HepG2 (cell line): ENCODE results near the gene SNCA. TPM values are rescaled to one million over a fixed set of nuclear protein-coding genes. Genes with fewer than 3 reads are reported as not detected.

Source experiments
- ATAC-seq: fragments of 200-7000 bp; cut with Tn5 transposase; 3 replicates; pipeline ENCODE4 v1.9.1; 2020; ENCODE audit warnings: mild to moderate bottlenecking, moderate library complexity
- BruUV-seq: library from RNA; stranded (reverse); fragments of 400-500 nt; replicated peaks from 2 replicates; lab custom pipeline; 2021; lab: Mats Ljungman, UMichigan
- CTCF ChIA-PET: fragments of 300-600 bp; formaldehyde crosslinking; extraction: SDS; loops from one replicate; lab custom pipeline; 2021; ENCODE audit warnings: low total read pairs, inconsistent platforms, low intra/inter-chr PET ratio; lab: Yijun Ruan, JAX
- POLR2A ChIA-PET: fragments of 350-600 bp; sonication (Branson Sonifier 250); formaldehyde crosslinking; loops from one replicate; lab custom pipeline; 2020; ENCODE audit warnings: antibody characterized with exemption, inconsistent platforms; lab: Yijun Ruan, JAX
- DNase-seq: peaks from one replicate; pipeline ENCODE4 v3.0.0-alpha.2; 2015; ENCODE audit warnings: low spot score
- FAIRE-seq: peaks from 3 replicates; lab custom pipeline; 2011; peaks lifted over from hg19 to GRCh38; lab: Jason Lieb, UNC
- H2AFZ ChIP-seq: one replicate; pipeline ENCODE4 v1.6.1; 2011; ENCODE audit warnings: low read length, inconsistent platforms
- H3K27ac ChIP-seq: fragments of 300-600 bp; 3 replicates; pipeline ENCODE4 v1.8.0; 2011; ENCODE audit warnings: mixed run types, mild to moderate bottlenecking, mixed read lengths, low read length, inconsistent platforms; ENCODE audit not compliant: insufficient read depth; ENCODE audit errors: extremely low read length
- H3K27me3 ChIP-seq, 2 experiments: fragments of 200-600 bp in 1 of 2; 2 replicates in 1 of 2; 3 replicates in 1 of 2; pipeline versions ENCODE4 v1.6.0 to v1.8.0; 2011; ENCODE audit warnings: low read length in 2 of 2, mild to moderate bottlenecking in 2 of 2, moderate library complexity in 2 of 2, inconsistent platforms in 1 of 2; ENCODE audit not compliant: insufficient read depth in 2 of 2, control insufficient read depth in 1 of 2
- H3K36me3 ChIP-seq, 2 experiments: fragments of 200-600 bp in 1 of 2; replicated peaks in 1 of 2; 2 replicates in 1 of 2; 3 replicates in 1 of 2; pipeline versions ENCODE4 v1.5.1 to v1.8.0; 2011; ENCODE audit warnings: low read length in 2 of 2, inconsistent platforms in 1 of 2; ENCODE audit not compliant: insufficient read depth in 2 of 2, control insufficient read depth in 1 of 2
- H3K4me1 ChIP-seq: 2 replicates; pipeline ENCODE4 v1.5.1; 2012; ENCODE audit warnings: low read length, inconsistent platforms; ENCODE audit not compliant: insufficient read depth
- H3K4me2 ChIP-seq: 2 replicates; pipeline ENCODE4 v1.6.0; 2011; ENCODE audit warnings: low read depth, low read length, inconsistent platforms
- H3K4me3 ChIP-seq, 3 experiments: fragments of 200-600 bp in 1 of 3; sonication (generic), shearing (Covaris generic) in 1 of 3; replicated peaks in 1 of 3; 2 replicates each; pipeline ENCODE4 v1.5.1; 2011 to 2016; ENCODE audit warnings: low read length in 3 of 3, inconsistent platforms in 2 of 3, low read depth in 2 of 3, mild to moderate bottlenecking in 2 of 3, control low read depth in 1 of 3, mixed read lengths in 1 of 3; ENCODE audit not compliant: insufficient read depth in 1 of 3
- H3K79me2 ChIP-seq: one replicate; pipeline ENCODE4 v1.6.1; 2011; ENCODE audit warnings: low read length, inconsistent platforms; ENCODE audit not compliant: insufficient read depth
- H3K9ac ChIP-seq: 2 replicates; pipeline ENCODE4 v1.6.0; 2011; ENCODE audit warnings: mild to moderate bottlenecking, low read depth, low read length, inconsistent platforms; ENCODE audit not compliant: insufficient read depth
- H3K9me3 ChIP-seq: 2 replicates; pipeline ENCODE4 v1.5.1; 2012; ENCODE audit warnings: mild to moderate bottlenecking, low read length
- H4K20me1 ChIP-seq: 2 replicates; pipeline ENCODE4 v1.6.0; 2011; ENCODE audit warnings: inconsistent platforms, mild to moderate bottlenecking, low read length, moderate library complexity; ENCODE audit not compliant: insufficient read depth
- CSRNP2 ChIP-seq: sonication (generic); formaldehyde crosslinking; conservative IDR thresholded peaks from 2 replicates; pipeline ENCODE4 v1.8.0; 2022; ENCODE audit warnings: low read depth, missing genetic modification reagents
- ELK4 ChIP-seq: sonication (generic); formaldehyde crosslinking; IDR thresholded peaks from 2 replicates; pipeline ENCODE4 v1.9.0; 2021; ENCODE audit warnings: missing genetic modification reagents, borderline replicate concordance
- HNF4G ChIP-seq, 2 experiments: sonication (generic) in 1 of 2; formaldehyde crosslinking in 1 of 2; IDR thresholded peaks; 2 replicates each; pipeline versions ENCODE4 v1.4.0 to v1.6.1; 2011 to 2020; ENCODE audit warnings: borderline replicate concordance in 2 of 2, low read depth in 2 of 2, mild to moderate bottlenecking in 2 of 2, low read length in 1 of 2, missing genetic modification reagents in 1 of 2, moderate library complexity in 1 of 2
- JUNB ChIP-seq: sonication (generic); formaldehyde crosslinking; IDR thresholded peaks from 2 replicates; pipeline ENCODE4 v1.8.0; 2022; ENCODE audit warnings: missing genetic modification reagents, mild to moderate bottlenecking, borderline replicate concordance
- LBX2 ChIP-seq: sonication (generic); formaldehyde crosslinking; IDR thresholded peaks from 2 replicates; pipeline ENCODE4 v1.5.0; 2020; ENCODE audit warnings: missing genetic modification reagents, mild to moderate bottlenecking, borderline replicate concordance
- LCORL ChIP-seq, 2 experiments: fragments of 450-650 bp in 1 of 2; sonication (generic) in 1 of 2; formaldehyde crosslinking in 1 of 2; IDR thresholded peaks; 2 replicates each; pipeline versions ENCODE4 v1.5.0 to v1.6.1; 2017 to 2020; ENCODE audit warnings: antibody characterized with exemption in 1 of 2, missing genetic modification reagents in 1 of 2
- MAFF ChIP-seq: IDR thresholded peaks from 2 replicates; pipeline ENCODE4 v1.6.1; 2011; ENCODE audit warnings: low read depth, low read length, improper control_type of control experiment
- SAFB2 ChIP-seq: sonication (generic); formaldehyde crosslinking; IDR thresholded peaks from 2 replicates; pipeline ENCODE4 v1.5.1; 2020; ENCODE audit warnings: missing genetic modification reagents, low read depth, mild to moderate bottlenecking, borderline replicate concordance
- SMARCE1 ChIP-seq: fragments of 450-650 bp; IDR thresholded peaks from 2 replicates; pipeline ENCODE4 v1.6.1; 2017; ENCODE audit warnings: borderline replicate concordance
- SNAPC4 ChIP-seq: sonication (generic); formaldehyde crosslinking; IDR thresholded peaks from 2 replicates; pipeline ENCODE4 v1.4.0; 2020; ENCODE audit warnings: mild to moderate bottlenecking, missing genetic modification reagents
- ZBTB25 ChIP-seq: IDR thresholded peaks from 2 replicates; pipeline ENCODE4 v1.6.1; 2018; ENCODE audit warnings: missing genetic modification reagents
- ZNF121 ChIP-seq: sonication (generic); formaldehyde crosslinking; IDR thresholded peaks from 2 replicates; pipeline ENCODE4 v1.5.0; 2020; ENCODE audit warnings: mild to moderate bottlenecking, missing genetic modification reagents
- ZNF792 ChIP-seq: IDR thresholded peaks from 2 replicates; pipeline ENCODE4 v1.6.1; 2016
- ZZZ3 ChIP-seq: sonication (generic); formaldehyde crosslinking; IDR thresholded peaks from 2 replicates; pipeline ENCODE4 v1.4.0; 2020; ENCODE audit warnings: missing genetic modification reagents, mild to moderate bottlenecking, borderline replicate concordance
- in situ Hi-C: cut with HindIII; loops from 2 replicates; pipeline ENCODE4 v1.10.0; 2017; ENCODE audit warnings: low pct_unique_long_range_greater_than_20kb; ENCODE audit not compliant: extremely low pct_ligation_motif_present
- intact Hi-C: fragments of 100-400 bp; cut with micrococcal nuclease; formaldehyde crosslinking; loops from one replicate; pipeline ENCODE4 v1.10.0; 2022; ENCODE audit not compliant: unreplicated experiment
- polyA plus RNA-seq, 8 experiments: library from polyadenylated mRNA; depleted of rRNA in 3 of 8; stranded (reverse) in 7 of 8; unstranded in 1 of 8; fragments of >200 nt; fragmentation: Illumina TruSeq in 4 of 8; extraction: Trizol in 4 of 8; gene quantifications; 2 replicates each; pipeline versions ENCODE4 v1.2.1 to v1.2.3, GENCODE V29; 2011 to 2016; ENCODE audit warnings: low read depth in 4 of 8, missing spikeins in 1 of 8, mixed read lengths in 1 of 8; ENCODE audit not compliant: insufficient read depth in 1 of 8
- total RNA-seq, 5 experiments: library from RNA; depleted of rRNA; stranded (reverse); fragments of >200 nt; fragmentation: Illumina TruSeq; extraction: Trizol; gene quantifications; 2 replicates each; pipeline ENCODE4 v1.2.3, GENCODE V29; 2016; ENCODE audit warnings: low read depth in 1 of 5

Gene SNCA
- total and polyA plus RNA-seq, 2 of the 13 experiments (the other 11 are each of a cell fraction or from before 2014, with no cell fraction given) = not detected

- TF ChIP-seq SNAPC4 (CRISPR knock-in tag) (no peak), ZZZ3 (no peak), MAFF (no peak), CSRNP2 (CRISPR knock-in tag) (no peak), ZBTB25 (CRISPR knock-in tag) (no peak)
These were observed 67.1 kb downstream of the SNCA start (continued) for GRCh38 chr4:89769856-89770255.

GRCh38 chr4:89767924-89768323 lies 69.0 kb downstream of the SNCA start:
- in situ Hi-C loops = no loop called here
- ChIA-PET POLR2A (no interaction called here), CTCF (no interaction called here)
- Histone ChIP-seq H3K36me3 (no peaks in the 10 kb centered on the region), H2AFZ (no peak overlapping the region), H4K20me1 (no peaks in the 10 kb centered on the region), H3K4me1 (no peaks in the 10 kb centered on the region), H3K27me3 (no peaks in the 10 kb centered on the region; a peak in 1 of 5 replicates), H3K4me3 (no peak overlapping the region), H3K9me3 (no peaks in the 10 kb centered on the region), H3K9ac (no peak overlapping the region), H3K4me2 (no peak overlapping the region), H3K27ac (no peak overlapping the region), H3K79me2 (no peaks in the 10 kb centered on the region)
- DNase-seq (no peak), ATAC-seq (no peak), FAIRE-seq (no peak)
- intact Hi-C loops = no loop called here
- BruUV-seq = no TSS peak
- TF ChIP-seq ELK4 (CRISPR knock-in tag) (no peak), JUNB (CRISPR knock-in tag) (no peak), SAFB2 (no peak), SMARCE1 (no peak), ZNF121 (no peak), HNF4G (IDR thresholded peaks at IDR 0.05; ENCODE audit: borderline replicate concordance, low read depth, low read length) (no peak), HNF4G (CRISPR knock-in tag; IDR thresholded peaks at IDR 0.05; ENCODE audit: borderline replicate concordance, low read depth) (no peak), LCORL (IDR thresholded peaks at IDR 0.05) (no peak), LCORL (CRISPR knock-in tag; IDR thresholded peaks at IDR 0.05) (no peak), ZNF792 (CRISPR knock-in tag) (no peak), LBX2 (CRISPR knock-in tag) (no peak)
